Measurements from ENCODE around the gene DIP2A.
"Not testable (repeated sequence)": the region's sequence is repeated elsewhere in the genome, so short reads cannot be mapped to it uniquely, and the experiment has no call there.

The DIP2A gene

DNA sequence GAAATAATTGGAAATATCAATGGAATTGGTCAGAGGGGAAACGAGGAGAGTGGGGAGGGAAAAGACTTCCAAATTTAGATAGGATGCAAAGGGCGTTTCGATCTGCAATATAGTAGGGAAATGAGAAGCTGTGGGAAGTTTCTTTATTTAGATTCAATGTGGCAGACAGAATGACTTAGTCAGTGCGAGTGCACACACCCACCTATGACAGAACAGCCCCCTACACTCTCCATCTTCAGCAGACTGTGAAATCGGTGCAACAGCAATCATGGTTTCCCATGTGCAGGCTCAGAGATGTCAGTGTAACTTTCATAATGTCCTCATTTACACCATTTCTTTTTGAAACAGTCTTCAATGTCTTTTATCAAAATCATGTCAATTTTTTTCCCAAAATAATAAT is 46.0 kb downstream of the DIP2A start:
- Histone ChIP-seq H3K27me3 (ENCODE audit: insufficient read depth, low read length) (no peaks in the 10 kb centered on the region), H2AFZ (ENCODE audit: low read depth, low read length) (no peak overlapping the region), H3K4me3 (ENCODE audit: low read length) (no peak overlapping the region), H3K4me1 (ENCODE audit: insufficient read depth, low read length) (no peaks in the 10 kb centered on the region), H3K36me3 (ENCODE audit: insufficient read depth, low read length) (peaks cover 58% of the 10 kb centered on the region), H3K9me3 (ENCODE audit: low read length) (peaks cover 5% of the 10 kb centered on the region)

DNA sequence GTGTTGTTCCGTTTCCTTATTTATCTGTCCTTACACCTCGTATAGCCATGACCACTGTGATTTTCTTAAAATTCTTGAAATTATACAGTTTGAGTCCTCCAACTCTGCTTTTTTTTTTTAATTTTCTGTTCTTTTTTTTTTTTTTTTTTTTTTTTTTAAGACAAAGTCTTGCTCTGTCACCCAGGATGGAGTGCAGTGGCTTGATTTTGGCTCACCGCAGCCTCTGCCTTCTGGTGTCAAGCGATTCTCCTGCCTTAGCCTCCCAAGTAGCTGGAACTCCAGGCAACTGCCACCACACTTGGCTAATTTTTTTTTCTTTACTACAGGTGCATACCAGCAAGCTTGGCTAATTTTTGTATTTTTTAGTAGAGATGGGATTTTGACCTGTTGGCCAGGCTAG is 48.9 kb downstream of the DIP2A start:
- H3K36me3 ChIP-seq (ENCODE audit: insufficient read depth, low read length): peaks cover 65% of the 10 kb centered on the region
- no peaks in the 10 kb centered on the region for H3K4me1 ChIP-seq (ENCODE audit: insufficient read depth, low read length)
- H3K27me3 ChIP-seq (ENCODE audit: insufficient read depth, low read length): no peaks in the 10 kb centered on the region
- no peak overlapping the region for H2AFZ ChIP-seq (ENCODE audit: low read depth, low read length)
- H3K9me3 ChIP-seq (ENCODE audit: low read length): peaks cover 17% of the 10 kb centered on the region
- no peak overlapping the region for H3K4me3 ChIP-seq (ENCODE audit: low read length)

DNA sequence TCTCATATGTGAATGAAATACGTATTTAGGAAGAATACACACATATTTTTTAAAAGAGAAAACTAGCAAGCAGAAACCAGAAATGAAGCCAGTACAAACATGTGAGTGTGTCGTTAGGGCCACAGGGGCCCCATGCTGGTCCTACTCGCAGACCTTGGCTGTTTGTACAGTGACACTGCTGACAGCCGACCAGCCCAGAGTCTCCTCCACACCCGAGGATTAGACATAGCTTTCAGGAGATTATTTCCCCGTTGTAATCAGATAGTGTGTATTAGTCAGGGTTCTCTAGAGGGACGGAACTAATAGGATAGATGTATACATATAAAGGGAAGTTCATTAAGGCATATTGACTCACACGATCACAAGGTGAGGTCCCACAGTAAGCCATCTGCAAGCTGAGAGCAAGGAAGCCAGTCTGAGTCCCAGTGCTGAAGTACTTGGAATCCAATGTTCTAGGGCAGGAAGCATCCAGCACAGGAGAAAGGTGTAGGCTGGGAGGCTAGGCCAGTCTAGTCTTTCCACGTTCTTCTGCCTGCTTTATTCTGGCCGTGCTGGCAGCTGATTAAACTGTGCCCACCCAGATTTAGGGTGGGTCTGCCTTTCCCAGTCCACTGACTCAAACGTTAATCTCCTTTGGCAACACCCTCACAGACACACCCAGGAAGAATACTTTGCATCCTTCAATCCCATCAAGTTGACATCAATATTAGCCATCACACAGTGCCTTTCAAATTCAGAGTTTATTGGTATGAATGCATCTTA is 51.2 kb downstream of the DIP2A start:
- Histone ChIP-seq H2AFZ (ENCODE audit: low read depth, low read length) (no peak overlapping the region), H3K36me3 (ENCODE audit: insufficient read depth, low read length) (peaks cover 55% of the 10 kb centered on the region)

DNA sequence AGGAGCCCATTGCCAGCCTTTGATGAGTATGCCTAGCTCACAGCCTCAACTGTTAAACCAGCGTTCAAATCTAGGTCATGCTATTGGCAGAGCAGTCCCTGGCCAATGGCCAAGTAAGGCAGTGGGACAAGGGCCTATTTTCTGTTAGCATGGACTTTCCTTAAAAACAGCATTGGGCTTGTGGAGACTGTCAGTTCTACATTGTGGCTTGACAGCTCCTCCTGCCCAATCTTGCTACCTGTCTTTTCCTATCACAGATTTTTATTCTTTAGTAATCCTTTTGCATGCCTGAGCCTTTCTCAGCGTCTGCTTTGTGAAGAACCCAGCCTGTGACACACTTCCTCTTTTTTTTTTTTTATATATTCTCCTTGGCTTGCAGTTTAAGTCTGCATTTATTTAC is 56.4 kb downstream of the DIP2A start:
- H3K36me3 ChIP-seq (ENCODE audit: insufficient read depth, low read length): peaks cover 46% of the 10 kb centered on the region
- no peaks in the 10 kb centered on the region for H3K4me1 ChIP-seq (ENCODE audit: insufficient read depth, low read length)
- no peak overlapping the region for H3K4me3 ChIP-seq (ENCODE audit: low read length)
- H3K27me3 ChIP-seq (ENCODE audit: insufficient read depth, low read length): no peaks in the 10 kb centered on the region
- H2AFZ ChIP-seq (ENCODE audit: low read depth, low read length): no peak overlapping the region
- H3K9me3 ChIP-seq (ENCODE audit: low read length): peaks cover 25% of the 10 kb centered on the region

More for the DNA sequence above, 51.2 kb downstream of the DIP2A start:
- Histone ChIP-seq H3K4me1 (ENCODE audit: insufficient read depth, low read length) (no peaks in the 10 kb centered on the region), H3K27me3 (ENCODE audit: insufficient read depth, low read length) (no peaks in the 10 kb centered on the region), H3K9me3 (ENCODE audit: low read length) (peaks cover 18% of the 10 kb centered on the region), H3K4me3 (ENCODE audit: low read length) (no peak overlapping the region)

DNA sequence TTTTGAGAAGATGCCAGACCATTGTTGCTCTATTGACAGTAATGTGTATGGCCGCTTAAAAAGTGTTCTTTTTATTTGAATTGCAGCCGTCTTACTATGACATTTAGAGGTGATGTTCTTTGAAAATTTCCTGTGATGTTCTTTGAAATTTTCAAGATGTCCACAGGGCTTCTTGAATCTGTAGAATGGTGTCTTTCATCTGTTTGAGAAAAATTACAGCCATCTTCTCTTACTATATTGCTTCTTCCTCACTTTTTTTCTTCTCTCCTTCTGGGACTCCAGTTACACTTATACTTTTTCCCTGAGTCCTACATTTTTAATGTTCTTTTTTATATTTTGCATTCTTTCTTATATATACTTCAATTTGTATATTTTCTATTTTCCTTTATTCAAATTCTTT is 57.4 kb downstream of the DIP2A start:
- Histone ChIP-seq H3K27me3 (ENCODE audit: insufficient read depth, low read length) (no peaks in the 10 kb centered on the region), H3K36me3 (ENCODE audit: insufficient read depth, low read length) (peaks cover 41% of the 10 kb centered on the region), H3K4me3 (ENCODE audit: low read length) (no peak overlapping the region), H3K4me1 (ENCODE audit: insufficient read depth, low read length) (no peaks in the 10 kb centered on the region), H2AFZ (ENCODE audit: low read depth, low read length) (no peak overlapping the region), H3K9me3 (ENCODE audit: low read length) (peaks cover 25% of the 10 kb centered on the region)

DNA sequence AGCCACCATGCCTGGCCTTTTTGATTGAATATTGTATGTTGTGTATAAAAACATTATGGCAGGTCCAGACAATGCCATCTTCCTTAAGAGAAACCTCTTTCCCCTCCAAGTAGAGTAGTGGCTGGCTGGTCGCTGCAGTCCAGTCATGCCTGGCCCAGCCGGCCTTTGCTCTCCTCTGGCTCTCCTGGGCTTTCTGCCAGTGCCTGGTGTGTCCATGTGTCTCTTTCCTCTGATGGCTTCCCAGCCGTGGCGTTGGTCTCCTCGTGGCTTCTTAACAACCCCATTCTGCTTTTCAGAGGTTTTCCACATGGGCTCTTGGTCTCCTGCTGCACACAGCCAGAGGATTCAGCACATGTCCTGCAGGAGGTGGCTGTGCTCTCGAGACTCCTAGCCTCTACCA is 58.7 kb downstream of the DIP2A start:
- H3K36me3 ChIP-seq (ENCODE audit: insufficient read depth, low read length): peaks cover 35% of the 10 kb centered on the region
- H3K27me3 ChIP-seq (ENCODE audit: insufficient read depth, low read length): no peaks in the 10 kb centered on the region

DNA sequence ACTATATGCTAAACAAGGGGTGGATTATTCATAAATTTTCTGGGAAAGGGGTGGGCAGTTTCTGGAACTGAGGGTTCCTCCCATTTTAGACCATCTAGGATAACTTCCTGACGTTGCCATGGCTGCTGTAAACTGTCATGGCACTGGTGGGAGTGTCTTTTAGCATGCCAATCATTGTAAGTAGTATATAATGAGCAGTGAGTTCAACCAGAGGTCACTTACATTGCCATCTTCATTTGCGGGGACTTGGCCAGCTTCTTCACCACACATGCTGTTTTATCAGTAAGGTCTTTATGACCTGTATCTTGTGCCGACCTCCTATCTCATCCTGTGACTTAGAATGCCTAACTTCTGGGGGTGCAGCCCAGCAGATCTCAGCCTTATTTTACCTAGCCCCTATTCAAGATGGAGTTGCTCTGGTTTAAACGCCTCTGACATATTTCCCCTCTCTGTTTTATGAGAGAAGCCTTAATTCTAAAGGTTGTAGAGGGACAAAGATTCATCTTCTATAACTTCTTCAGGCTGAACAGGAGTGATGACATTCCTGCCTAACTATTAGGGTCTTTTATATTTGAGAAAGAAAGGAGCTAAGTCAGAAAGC is 60.4 kb downstream of the DIP2A start:
- Histone ChIP-seq H3K4me1 (ENCODE audit: insufficient read depth, low read length) (no peaks in the 10 kb centered on the region), H3K36me3 (ENCODE audit: insufficient read depth, low read length) (peaks cover 33% of the 10 kb centered on the region), H2AFZ (ENCODE audit: low read depth, low read length) (no peak overlapping the region), H3K4me3 (ENCODE audit: low read length) (no peak overlapping the region), H3K27me3 (ENCODE audit: insufficient read depth, low read length) (no peaks in the 10 kb centered on the region), H3K9me3 (ENCODE audit: low read length) (peaks cover 13% of the 10 kb centered on the region)

More for the DNA sequence above, 58.7 kb downstream of the DIP2A start:
- Histone ChIP-seq H2AFZ (ENCODE audit: low read depth, low read length) (no peak overlapping the region), H3K4me3 (ENCODE audit: low read length) (no peak overlapping the region), H3K9me3 (ENCODE audit: low read length) (peaks cover 13% of the 10 kb centered on the region), H3K4me1 (ENCODE audit: insufficient read depth, low read length) (no peaks in the 10 kb centered on the region)

DNA sequence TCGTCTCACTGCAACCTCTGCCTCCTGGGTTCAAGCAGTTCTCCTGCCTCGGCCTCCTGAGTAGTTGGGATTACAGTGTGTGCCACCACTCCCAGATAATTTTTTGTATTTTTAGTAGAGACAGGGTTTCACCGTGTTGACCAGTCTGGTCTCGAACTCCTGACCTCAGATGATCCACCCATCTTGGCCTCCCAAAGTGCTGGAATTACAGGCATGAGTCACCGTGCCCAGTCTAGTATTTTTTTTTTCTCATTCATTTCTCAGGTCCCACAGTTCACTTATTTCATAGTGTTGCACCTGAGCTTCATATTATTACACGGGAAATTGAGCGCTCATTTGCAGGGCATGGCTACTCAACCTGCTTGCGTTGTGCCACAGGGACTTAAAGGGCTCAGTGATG is 68.7 kb downstream of the DIP2A start:
- not testable (repeated sequence) for H3K9me3 ChIP-seq (ENCODE audit: low read length); H3K27me3 ChIP-seq (ENCODE audit: insufficient read depth, low read length); H3K4me3 ChIP-seq (ENCODE audit: low read length); H3K4me1 ChIP-seq (ENCODE audit: insufficient read depth, low read length); H2AFZ ChIP-seq (ENCODE audit: low read depth, low read length)
- H3K36me3 ChIP-seq (ENCODE audit: insufficient read depth, low read length): peaks cover 47% of the 10 kb centered on the region

DNA sequence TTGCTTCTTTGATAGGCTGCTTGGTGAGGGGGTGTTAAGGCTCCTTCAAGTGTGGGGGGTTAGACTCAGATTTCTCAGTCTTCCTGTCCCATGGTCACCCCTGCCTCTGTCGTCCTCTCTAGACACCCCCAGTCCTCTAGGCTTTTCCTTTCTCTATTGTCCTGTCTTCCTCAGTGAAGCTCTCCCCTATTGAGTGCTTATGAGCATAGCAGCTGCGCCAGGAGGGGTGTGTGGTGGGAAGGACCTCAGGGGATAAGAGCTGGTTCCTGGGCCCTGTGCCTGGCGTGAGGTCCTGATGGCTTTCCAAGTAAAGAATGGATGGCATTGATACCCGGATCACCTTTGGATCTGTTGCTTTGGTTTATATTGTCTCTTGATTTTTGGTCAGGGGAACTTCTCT is 69.1 kb downstream of the DIP2A start:
- H3K27me3 ChIP-seq (ENCODE audit: insufficient read depth, low read length): no peaks in the 10 kb centered on the region
- H3K4me1 ChIP-seq (ENCODE audit: insufficient read depth, low read length): no peaks in the 10 kb centered on the region
- H3K9me3 ChIP-seq (ENCODE audit: low read length): no peaks in the 10 kb centered on the region
- peaks cover 50% of the 10 kb centered on the region for H3K36me3 ChIP-seq (ENCODE audit: insufficient read depth, low read length)
- H2AFZ ChIP-seq (ENCODE audit: low read depth, low read length): no peak overlapping the region
- H3K4me3 ChIP-seq (ENCODE audit: low read length): no peak overlapping the region

DNA sequence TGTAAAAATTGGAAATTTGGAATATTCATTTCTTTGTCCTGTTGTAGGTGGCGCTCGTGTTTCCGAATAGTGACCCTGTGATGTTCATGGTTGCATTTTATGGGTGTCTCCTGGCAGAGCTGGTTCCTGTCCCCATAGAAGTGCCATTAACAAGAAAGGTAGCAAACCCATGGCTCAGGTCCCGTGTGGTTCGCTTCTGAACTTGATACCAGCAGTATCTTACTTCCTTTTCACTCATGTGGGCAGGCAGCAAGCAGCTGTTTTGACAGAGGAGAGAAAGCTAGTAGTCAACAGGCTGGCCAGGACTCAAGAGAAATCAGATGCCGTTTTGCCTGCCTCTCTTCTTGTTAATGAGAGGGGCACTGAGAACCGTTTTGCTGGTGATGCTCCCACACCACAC is 73.4 kb downstream of the DIP2A start:
- Histone ChIP-seq H3K4me1 (ENCODE audit: insufficient read depth, low read length) (no peaks in the 10 kb centered on the region), H3K4me3 (ENCODE audit: low read length) (no peak overlapping the region), H3K36me3 (ENCODE audit: insufficient read depth, low read length) (peaks cover 73% of the 10 kb centered on the region), H2AFZ (ENCODE audit: low read depth, low read length) (no peak overlapping the region), H3K27me3 (ENCODE audit: insufficient read depth, low read length) (no peaks in the 10 kb centered on the region), H3K9me3 (ENCODE audit: low read length) (no peaks in the 10 kb centered on the region)

DNA sequence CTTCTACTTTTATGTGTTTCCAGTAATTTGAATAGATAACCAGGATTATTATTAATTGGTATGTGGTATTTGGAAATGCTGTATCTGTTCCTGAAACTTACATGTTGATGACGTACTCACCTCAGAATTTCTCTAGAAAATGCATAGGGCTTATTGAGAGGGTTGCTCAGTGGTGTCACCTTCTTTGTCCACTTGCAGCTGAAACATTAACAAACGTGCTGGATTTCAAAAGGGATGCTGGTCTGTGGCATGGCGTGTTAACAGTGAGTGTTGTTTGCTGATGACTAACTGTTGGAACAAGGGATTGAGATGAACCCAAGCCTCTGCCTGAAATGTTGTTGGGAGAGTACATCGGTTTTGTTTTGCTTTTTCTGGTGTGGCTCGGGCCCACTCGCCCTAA is 78.3 kb downstream of the DIP2A start:
- peaks cover 85% of the 10 kb centered on the region for H3K36me3 ChIP-seq (ENCODE audit: insufficient read depth, low read length)
- no peaks in the 10 kb centered on the region for H3K4me1 ChIP-seq (ENCODE audit: insufficient read depth, low read length)
- no peak overlapping the region for H3K4me3 ChIP-seq (ENCODE audit: low read length)
- no peaks in the 10 kb centered on the region for H3K27me3 ChIP-seq (ENCODE audit: insufficient read depth, low read length)
- no peaks in the 10 kb centered on the region for H3K9me3 ChIP-seq (ENCODE audit: low read length)
- no peak overlapping the region for H2AFZ ChIP-seq (ENCODE audit: low read depth, low read length)

DNA sequence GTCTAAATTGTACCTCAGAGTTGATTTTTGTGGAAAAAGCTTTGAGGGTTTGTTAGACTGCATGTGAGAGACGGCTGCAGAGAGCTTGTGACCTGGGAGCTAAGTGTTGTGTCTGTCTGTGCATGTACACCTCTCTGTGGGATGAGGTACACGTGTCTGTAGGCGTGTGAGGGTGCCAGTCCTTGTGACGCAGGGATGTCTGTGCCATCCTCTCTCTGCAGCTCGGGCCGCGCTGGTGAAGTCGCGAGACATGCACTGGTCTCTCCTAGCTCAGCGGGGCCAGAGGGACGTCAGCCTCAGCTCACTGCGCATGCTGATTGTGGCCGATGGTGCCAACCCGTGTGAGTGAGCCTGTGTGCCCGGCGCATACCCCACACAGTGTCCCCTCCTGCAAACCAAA is 79.6 kb downstream of the DIP2A start:
- no peak overlapping the region for H3K4me3 ChIP-seq (ENCODE audit: low read length)
- H3K27me3 ChIP-seq (ENCODE audit: insufficient read depth, low read length): no peaks in the 10 kb centered on the region
- H3K4me1 ChIP-seq (ENCODE audit: insufficient read depth, low read length): no peaks in the 10 kb centered on the region
- no peak overlapping the region for H2AFZ ChIP-seq (ENCODE audit: low read depth, low read length)
- H3K36me3 ChIP-seq (ENCODE audit: insufficient read depth, low read length): peaks cover 86% of the 10 kb centered on the region
- no peaks in the 10 kb centered on the region for H3K9me3 ChIP-seq (ENCODE audit: low read length)

DNA sequence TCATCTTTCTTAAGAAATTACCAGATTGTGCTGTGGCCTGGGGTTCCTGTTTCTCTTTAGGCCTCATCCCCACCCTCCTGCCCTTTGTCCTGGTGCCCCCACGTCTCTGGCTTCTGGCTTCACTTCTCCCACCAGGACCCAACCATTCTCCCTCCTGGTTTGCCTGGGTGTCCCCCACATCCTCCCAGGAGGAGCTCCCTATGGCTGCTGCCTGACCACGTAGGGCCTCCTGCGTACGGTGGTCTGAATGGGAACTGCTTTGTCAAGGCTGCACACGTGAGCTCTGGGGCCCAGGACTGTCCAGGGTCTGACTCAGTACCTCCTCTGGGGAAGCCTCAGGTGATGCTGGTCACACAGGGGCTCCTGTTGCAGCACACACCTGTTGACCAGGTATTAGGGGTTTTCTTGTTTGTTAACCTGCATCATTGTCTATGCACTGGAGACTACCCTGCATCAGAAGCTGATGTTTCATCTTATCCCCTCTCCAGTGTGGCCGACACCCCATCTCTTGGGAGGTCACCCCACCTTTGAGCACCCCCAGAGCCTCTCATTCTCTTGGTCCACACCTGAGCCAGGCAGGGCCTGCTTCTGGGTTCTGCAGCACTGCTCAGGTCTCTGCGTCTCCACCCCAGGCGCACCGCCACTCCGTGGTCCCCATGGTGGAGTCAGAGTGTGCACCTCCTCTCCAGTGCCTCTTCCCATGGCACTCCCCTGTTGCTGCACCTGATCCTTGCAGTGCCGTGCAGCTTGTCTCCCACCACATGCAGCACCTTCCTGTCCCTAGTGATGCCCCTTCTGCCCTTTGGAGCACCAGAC is 80.4 kb downstream of the DIP2A start:
- H3K27me3 ChIP-seq (ENCODE audit: insufficient read depth, low read length): no peaks in the 10 kb centered on the region
- H3K36me3 ChIP-seq (ENCODE audit: insufficient read depth, low read length): peaks cover 84% of the 10 kb centered on the region
- no peak overlapping the region for H3K4me3 ChIP-seq (ENCODE audit: low read length)
- no peak overlapping the region for H2AFZ ChIP-seq (ENCODE audit: low read depth, low read length)
- no peaks in the 10 kb centered on the region for H3K4me1 ChIP-seq (ENCODE audit: insufficient read depth, low read length)
- no peaks in the 10 kb centered on the region for H3K9me3 ChIP-seq (ENCODE audit: low read length)

Data from neuron (in vitro differentiated cells).